ENCODE results near the gene CEP41.

Gene CEP41

DNA sequence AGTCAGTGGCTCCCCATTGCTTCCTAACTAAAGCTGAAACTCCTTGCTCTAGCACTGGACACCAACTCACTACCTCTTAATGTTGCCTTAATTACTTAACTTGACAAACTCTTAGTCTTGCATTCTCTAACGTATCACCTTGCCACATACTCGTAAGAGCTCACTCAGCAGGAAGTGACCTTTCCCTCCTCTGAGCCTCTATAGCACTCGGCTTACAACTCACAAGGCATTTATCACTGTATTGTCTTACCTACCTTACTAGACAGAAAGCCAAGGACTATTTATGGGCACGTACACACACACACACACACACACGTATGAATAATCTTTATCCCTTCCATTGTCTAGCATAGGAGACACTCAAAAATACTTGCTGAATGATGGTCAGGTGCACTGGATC lies 21.2 kb downstream of the CEP41 start:
- DNase-seq (ENCODE audit: low read depth in 3 of 3, low spot score in 1 of 3), result no peak

DNA sequence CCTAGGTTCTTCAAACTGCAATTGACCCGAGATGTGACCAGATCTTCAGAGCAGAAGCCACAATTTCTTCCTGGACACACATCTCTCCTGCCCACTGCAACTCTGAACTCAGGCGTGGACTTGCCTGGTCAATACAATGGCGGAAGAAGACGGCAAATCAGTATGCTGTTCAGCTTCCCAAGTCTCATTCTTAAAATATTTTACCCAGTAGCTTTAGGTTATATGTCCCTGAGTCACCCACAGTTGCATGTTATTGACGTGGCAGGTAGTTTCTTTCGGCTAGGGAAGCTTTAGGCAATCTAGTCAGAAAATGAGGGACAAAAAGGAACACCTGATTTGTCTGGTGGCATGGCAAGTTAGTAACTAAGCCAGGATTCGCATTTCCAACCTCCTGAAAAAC lies 22.5 kb downstream of the CEP41 start:
- no peak for DNase-seq (ENCODE audit: low read depth in 3 of 3, low spot score in 1 of 3)

- DNase-seq (ENCODE audit: low read depth in 3 of 3, low spot score in 1 of 3), result no peak
These were observed 23.6 kb downstream of the CEP41 start for GRCh38 chr7:130417213-130417612.

DNA sequence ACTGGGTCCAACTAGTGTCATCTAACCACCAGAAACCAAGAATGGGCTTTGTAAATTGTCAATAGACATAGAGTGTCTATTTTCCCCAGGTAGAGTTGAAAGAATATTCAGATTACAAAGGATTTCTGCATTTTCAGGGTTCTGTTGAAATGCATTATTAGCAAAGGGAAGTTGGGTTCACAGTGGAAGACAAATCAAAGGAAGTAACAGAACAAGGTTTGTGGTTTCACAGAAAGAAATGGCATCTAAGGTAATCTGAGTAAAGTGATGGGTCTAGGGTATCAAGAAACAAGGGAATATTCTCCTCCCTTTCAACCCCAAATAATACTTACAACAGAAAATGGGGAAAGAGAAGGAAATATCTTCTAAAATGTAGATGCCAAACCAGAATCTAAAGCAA lies 25.8 kb downstream of the CEP41 start:
- DNase-seq (ENCODE audit: low read depth in 3 of 3, low spot score in 1 of 3), result no peak

DNA sequence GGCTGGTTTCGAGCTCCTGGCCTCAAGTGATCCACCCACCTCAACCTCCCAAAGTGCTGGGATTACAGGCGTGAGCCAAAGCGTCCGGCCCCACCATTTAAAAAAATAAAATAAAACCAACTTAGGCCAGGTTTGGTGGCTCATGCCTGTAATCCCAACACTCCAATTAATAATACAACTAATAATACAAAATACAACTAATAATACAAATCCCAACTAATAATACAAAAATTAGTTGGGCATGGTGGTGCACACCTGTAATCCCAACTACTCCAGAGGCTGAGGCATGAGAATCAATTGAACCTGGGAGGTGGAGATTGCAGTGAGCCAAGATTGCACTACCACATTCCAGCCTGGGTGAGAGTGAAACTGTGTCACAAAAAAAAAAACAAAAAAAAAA lies 27.6 kb downstream of the CEP41 start:
- DNase-seq (ENCODE audit: low read depth in 3 of 3, low spot score in 1 of 3), result no peak

DNA sequence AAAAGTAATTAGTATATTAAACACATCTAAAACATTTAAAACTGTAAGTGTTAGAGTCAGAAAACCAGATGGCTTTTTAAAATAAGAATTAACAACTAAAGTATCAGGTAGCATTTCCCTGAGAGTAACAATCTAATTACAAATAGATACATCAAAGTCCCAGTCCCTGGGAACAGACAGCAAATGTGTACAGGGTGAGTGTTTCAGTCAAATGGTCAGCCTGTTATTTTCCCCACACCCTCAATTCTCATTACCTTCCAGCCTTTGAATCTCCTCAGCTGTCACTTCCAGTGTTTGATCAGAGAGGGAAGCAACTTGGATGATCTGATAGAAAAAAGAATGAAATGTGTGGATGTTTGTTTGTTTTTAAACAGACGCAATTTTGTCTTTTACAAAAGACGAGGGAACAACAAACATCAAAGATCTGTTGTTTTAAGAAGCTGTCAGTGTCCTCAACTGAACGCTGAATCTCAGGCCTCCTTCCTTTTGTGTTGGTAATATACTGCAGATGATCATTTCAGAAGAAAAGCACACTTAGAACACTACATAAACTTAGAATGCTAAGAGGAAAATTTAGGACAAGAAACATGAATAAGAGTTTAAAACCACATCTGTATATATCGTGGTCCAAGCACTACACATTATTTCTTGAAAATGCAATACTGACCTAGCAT lies 29.8 kb downstream of the CEP41 start:
- no peak for DNase-seq (ENCODE audit: low read depth in 3 of 3, low spot score in 1 of 3)

GRCh38 chr7:130409712-130410072 lies 31.1 kb downstream of the CEP41 start:
- no peak for DNase-seq (ENCODE audit: low read depth in 3 of 3, low spot score in 1 of 3)

DNA sequence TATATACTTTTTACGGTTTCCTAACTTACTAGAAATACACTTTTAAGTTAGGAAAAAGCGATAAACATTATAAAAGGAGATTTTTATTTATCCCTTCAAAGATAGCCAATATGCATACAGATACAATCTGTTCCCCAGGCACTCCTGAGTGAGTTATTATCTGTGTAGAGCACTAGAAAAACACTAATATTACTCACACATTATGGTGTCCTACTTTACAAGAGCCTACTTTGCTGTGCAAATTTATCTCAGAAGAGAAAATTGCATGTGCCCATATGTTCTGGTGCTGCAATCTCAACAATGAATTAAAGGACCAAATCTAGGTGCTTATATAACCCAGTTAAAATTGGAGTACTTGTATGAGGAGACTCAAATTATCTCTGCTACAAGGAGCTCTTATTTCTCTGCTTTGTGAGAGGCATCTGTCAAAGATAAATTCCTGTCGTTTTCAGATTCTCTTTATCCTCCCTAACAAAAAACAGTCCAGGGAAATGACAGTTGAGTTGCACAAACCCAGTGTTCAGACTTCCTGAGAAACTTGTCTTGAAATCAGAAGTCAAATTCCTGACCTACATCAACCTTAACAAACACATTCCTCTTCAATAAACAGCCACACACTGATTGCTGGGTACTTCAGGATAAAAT lies 31.6 kb downstream of the CEP41 start:
- DNase-seq (ENCODE audit: low read depth in 3 of 3, low spot score in 1 of 3), result no peak

GRCh38 chr7:130405003-130405402 lies 35.8 kb downstream of the CEP41 start:
- no peak for DNase-seq (ENCODE audit: low read depth in 3 of 3, low spot score in 1 of 3)

DNA sequence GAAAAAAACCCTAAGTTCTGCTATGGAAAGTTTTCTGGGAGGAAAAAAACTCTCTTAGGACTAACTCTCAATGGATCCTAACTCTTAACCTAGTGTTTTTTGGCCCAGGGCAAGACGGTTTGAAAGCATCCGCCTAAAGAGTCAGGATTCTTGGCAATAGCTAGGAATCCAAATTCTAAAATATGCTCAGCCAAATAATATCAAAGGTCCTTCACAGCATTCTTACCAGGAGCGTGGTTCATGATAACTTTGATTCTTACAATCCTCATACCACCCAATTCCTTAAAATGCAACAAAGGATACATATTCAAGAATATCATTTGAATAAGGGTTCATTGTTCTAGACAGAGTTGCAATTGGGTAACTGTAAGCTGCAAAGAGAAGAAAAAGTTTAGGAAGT lies 39.2 kb downstream of the CEP41 start:
- no peak for DNase-seq (ENCODE audit: low read depth in 3 of 3, low spot score in 1 of 3)

- DNase-seq (ENCODE audit: low read depth in 3 of 3, low spot score in 1 of 3), result no peak
These were observed 39.7 kb downstream of the CEP41 start for GRCh38 chr7:130401101-130401500.

- no peak for DNase-seq (ENCODE audit: low read depth in 3 of 3, low spot score in 1 of 3)
These were observed 40.7 kb downstream of the CEP41 start for GRCh38 chr7:130400120-130400572.

GRCh38 chr7:130398526-130399090 lies 42.2 kb downstream of the CEP41 start:
- DNase-seq (ENCODE audit: low read depth in 3 of 3, low spot score in 1 of 3), result no peak

DNA sequence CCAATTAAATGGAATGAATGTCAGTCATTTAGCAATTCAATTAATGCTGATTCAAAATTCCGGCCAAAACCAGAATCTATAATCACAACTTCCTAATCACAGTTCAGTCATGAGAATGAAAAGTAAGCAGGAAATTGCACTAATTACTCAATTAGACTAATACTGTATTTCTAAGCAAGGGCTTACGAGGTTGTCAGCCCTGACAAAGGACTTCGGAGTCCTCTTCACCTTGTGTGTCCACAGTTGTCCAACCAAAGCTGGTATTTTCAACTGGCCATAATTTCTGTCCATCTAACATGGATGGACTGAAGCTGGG lies 43.1 kb downstream of the CEP41 start:
- DNase-seq (ENCODE audit: low read depth in 3 of 3, low spot score in 1 of 3), result no peak

- no peak for DNase-seq (ENCODE audit: low read depth in 3 of 3, low spot score in 1 of 3)
These were observed 43.6 kb downstream of the CEP41 start for GRCh38 chr7:130397051-130397757.

DNA sequence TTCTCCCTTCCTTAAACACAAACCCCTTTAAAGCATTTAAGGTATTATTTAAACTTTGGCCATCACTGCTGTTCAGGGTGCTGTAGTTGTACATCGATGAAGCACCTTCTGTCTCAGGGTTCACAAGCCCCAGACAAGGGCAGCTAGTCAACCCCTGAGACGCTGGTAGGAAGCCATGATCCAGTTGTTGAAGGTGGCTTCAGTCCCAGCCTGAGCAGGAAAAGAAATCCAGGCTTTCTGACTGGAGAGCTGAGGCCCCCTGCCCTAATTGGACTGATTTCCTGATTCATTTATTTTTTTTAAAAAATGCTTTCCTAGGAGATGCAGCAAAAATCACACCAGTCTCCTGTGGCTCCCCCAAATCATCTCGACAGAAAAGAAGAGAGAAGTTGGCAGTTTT lies 44.7 kb downstream of the CEP41 start:
- DNase-seq (ENCODE audit: low read depth in 3 of 3, low spot score in 1 of 3), result no peak

- no peak for DNase-seq (ENCODE audit: low read depth in 3 of 3, low spot score in 1 of 3)
These were observed 45.4 kb downstream of the CEP41 start for GRCh38 chr7:130395421-130395820.

DNA sequence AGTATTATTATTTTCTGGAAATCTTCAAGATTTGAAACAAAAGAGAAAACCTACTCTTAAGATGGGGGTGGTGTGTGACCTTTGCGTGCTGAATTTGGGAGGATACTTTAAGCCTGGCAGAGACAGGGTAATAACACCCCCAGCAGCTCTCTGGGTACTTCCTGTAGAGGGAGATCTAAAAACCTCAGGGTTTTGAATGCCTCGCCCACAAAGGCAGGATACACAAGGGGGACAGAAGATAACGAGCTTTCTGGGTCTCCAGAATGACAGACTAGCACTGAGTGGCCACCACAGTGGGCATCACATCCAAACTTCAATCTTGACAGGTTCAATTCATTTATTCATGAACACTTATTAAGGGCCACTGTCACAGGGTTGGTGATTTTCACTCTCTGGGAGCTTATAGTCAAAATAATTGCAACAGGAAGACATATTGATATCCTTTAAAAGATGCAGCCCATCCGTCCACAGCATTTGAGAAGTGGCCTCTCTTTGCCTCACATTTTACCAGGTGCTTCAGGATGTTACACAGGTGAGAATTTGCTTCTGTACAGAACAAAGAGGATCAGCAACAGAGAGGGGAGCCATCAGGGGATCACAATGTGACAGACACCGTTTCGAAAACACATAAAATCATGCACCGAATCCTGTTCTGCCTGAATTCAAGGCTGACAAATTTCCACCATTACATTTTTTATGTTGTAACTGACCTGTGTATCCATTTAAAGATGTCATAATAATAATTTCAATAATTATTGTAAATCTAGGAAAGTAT lies 46.2 kb downstream of the CEP41 start:
- DNase-seq (ENCODE audit: low read depth in 3 of 3, low spot score in 1 of 3), result no peak

GRCh38 chr7:130393841-130394411 lies 46.9 kb downstream of the CEP41 start:
- no peak for DNase-seq (ENCODE audit: low read depth in 3 of 3, low spot score in 1 of 3)

DNA sequence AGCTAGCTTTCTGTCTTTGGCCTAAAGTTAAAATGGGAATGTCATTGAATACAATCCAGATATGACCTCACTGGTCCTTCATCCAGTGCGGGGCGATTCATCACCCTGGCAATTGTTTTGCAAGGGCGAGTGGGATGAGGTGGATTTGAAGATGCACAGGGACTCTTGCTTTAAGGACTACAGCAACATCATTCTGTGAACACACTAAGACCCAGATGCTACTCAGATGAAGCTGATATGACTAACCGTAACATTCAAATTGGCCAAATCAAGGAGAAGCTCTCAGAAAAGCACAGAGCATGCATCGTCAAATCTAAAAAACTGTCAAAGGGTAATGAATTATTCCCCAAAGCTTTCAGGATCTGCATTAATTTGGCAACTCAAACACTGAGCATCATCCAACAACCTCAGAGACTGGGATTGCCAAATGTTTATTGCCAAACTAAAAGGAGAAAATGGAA lies 47.7 kb downstream of the CEP41 start:
- DNase-seq (ENCODE audit: low read depth in 3 of 3, low spot score in 1 of 3), result no peak

GRCh38 chr7:130390486-130390885 lies 50.3 kb downstream of the CEP41 start:
- DNase-seq (ENCODE audit: low read depth in 3 of 3, low spot score in 1 of 3), result no peak
